Psoas muscle (tissue), 8 donors: ENCODE data around the gene VAC14. TPM values are rescaled to one million over a fixed set of nuclear protein-coding genes. Genes with fewer than 3 reads are reported as not detected.

Experiments used
- ATAC-seq, 4 donors: fragments of 200-7000 bp; cut with Tn5 transposase; one replicate each; pipeline ENCODE4 v1.9.1; 2020; ENCODE audit warnings: moderate library complexity in 3 of 4, mild to moderate bottlenecking in 2 of 4
- DNase-seq, 2 donors: peaks; one replicate each; pipeline ENCODE4 v3.0.0-alpha.2; 2020
- H3K27ac ChIP-seq: fragments of 200-600 bp; one replicate; pipeline ENCODE4 v1.8.0; 2022
- H3K27me3 ChIP-seq, 3 donors: fragments of 200-600 bp in 1 of 3; one replicate each; pipeline versions ENCODE4 v1.6.1 to v1.8.0; 2013 to 2022; ENCODE audit warnings: low read length in 2 of 3, mild to moderate bottlenecking in 2 of 3, moderate library complexity in 1 of 3; ENCODE audit not compliant: insufficient read depth in 3 of 3
- H3K36me3 ChIP-seq, 2 donors: fragments of 200-600 bp in 1 of 2; one replicate each; pipeline versions ENCODE4 v1.6.1 to v1.8.0; 2013 to 2022; ENCODE audit warnings: low read depth in 1 of 2, mild to moderate bottlenecking in 1 of 2, moderate library complexity in 1 of 2; ENCODE audit not compliant: insufficient read depth in 1 of 2
- H3K4me1 ChIP-seq: fragments of 200-600 bp; one replicate; pipeline ENCODE4 v1.8.0; 2022
- H3K4me3 ChIP-seq: fragments of 200-600 bp; one replicate; pipeline ENCODE4 v1.8.0; 2022; ENCODE audit warnings: mild to moderate bottlenecking
- H3K9me3 ChIP-seq: fragments of 200-600 bp; one replicate; pipeline ENCODE4 v1.8.0; 2022
- WGBS, 3 donors: extraction: QIAGEN DNeasy Blood & Tissue Kit; methylation state at CpG; one replicate each; pipeline versions ENCODE4 v1.1.6 to v1.1.7; 2013; 5-methylcytosine and 5-hydroxymethylcytosine counted together
- intact Hi-C, 2 donors: fragments of 100-400 bp; cut with DNase I; formaldehyde crosslinking; loops; one replicate each; pipeline versions ENCODE4 v1.11.0 to v1.14.2; 2022
- polyA plus RNA-seq, 3 donors: library from polyadenylated mRNA; stranded (reverse); fragments of 200-250 nt; gene quantifications; one replicate each; pipeline ENCODE4 v1.2.3, GENCODE V29; 2013
- total RNA-seq, 4 donors: library from RNA; stranded (reverse); fragmentation: NEBNext Ultra II Directional in 2 of 4; extraction: Animal tissue kit (Norgen Biotek cat#: 25700) in 2 of 4; gene quantifications; one replicate each; pipeline versions ENCODE4 v1.2.1 to v1.2.4, GENCODE V29; 2021 to 2023
- TF ChIP-seq, protein P1 (sequence below): fragments of 200-600 bp; IDR thresholded peaks from one replicate; pipeline ENCODE4 v1.8.0; 2022; ENCODE audit warnings: antibody characterized with exemption
- donor health status: healthy with polysubstance abuse.
- donor health status: DM: no; HTN: no; CAD: no; lungs with moderate emphysema.
- donor health status: Bipolar disorder and iron deficiency.
- donor health status: healthy.
- donor health status: DM: yes; HTN: yes; CAD: no.
- donor health status: DM: no; HTN: no; CAD: no.
- donor health status: DM: no; HTN: no; CAD: no.
- donor health status: DM: yes; HTN: yes; CAD: no.

The VAC14 gene
- total and polyA plus RNA-seq, 7 donors, result 19.9 to 24.3 (median 23.0) TPM

DNA sequence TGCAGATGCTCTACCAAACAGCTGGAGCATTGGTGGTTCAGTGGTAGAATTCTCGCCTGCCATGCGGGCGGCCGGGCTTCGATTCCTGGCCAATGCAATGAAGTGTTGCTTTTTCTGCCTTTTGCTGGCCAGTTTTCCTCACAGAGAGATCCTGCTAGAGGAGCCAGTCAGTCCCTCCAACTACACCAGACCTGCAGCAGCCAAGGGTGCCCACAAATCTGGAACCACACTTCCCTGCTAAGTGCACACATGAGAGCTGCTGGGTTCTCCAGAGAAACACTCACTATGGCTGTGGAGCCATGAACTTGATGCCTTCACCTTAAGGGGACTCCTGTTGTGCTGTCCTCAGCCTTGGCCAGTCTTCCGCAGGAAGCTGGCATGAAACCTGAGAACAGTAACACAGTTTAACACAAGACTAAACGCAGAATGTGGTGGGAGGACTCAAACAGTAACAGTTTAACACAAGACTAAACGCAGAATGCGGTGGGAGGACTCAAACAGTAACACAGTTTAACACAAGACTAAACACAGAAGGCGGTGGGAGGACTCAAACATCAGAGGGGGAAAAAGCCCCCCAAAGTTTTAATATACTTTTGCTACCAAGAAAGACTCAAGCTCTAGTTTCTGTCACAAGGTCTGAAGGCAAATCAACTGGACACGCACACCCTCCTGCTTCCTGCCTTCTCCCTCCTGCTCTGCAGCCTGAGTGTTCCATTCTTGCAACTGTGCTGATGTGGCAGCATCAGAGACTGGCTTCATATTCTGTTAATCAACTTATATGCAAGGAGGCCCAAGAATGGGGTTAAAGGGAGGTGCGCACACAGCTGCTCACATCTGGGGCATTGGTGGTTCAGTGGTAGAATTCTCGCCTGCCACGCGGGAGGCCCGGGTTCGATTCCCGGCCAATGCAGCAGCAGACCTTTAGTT lies 12.0 kb downstream of the VAC14 start:
- H3K27me3 ChIP-seq, result no peaks in the 10 kb centered on the region
- peaks cover 0 to 24% of the 10 kb centered on the region in 2 donors for H3K36me3 ChIP-seq
- H3K27ac ChIP-seq, result peak overlapping the region; percentile 68
- H3K9me3 ChIP-seq, result no peaks in the 10 kb centered on the region
- peak; percentile 52 to 74 for DNase-seq
- 44 to 57% (median 45%) methylated on average over 18 of the region's 18 CpGs for WGBS, 3 donors
- intact Hi-C loops, result no loop called here
- H3K4me1 ChIP-seq, result peaks cover 21% of the 10 kb centered on the region
- no peak overlapping the region for H3K4me3 ChIP-seq
- TF ChIP-seq, protein P1, sequence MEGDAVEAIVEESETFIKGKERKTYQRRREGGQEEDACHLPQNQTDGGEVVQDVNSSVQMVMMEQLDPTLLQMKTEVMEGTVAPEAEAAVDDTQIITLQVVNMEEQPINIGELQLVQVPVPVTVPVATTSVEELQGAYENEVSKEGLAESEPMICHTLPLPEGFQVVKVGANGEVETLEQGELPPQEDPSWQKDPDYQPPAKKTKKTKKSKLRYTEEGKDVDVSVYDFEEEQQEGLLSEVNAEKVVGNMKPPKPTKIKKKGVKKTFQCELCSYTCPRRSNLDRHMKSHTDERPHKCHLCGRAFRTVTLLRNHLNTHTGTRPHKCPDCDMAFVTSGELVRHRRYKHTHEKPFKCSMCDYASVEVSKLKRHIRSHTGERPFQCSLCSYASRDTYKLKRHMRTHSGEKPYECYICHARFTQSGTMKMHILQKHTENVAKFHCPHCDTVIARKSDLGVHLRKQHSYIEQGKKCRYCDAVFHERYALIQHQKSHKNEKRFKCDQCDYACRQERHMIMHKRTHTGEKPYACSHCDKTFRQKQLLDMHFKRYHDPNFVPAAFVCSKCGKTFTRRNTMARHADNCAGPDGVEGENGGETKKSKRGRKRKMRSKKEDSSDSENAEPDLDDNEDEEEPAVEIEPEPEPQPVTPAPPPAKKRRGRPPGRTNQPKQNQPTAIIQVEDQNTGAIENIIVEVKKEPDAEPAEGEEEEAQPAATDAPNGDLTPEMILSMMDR, result no peak
- ATAC-seq, result peak; percentile 52 to 88 (median 83)

DNA sequence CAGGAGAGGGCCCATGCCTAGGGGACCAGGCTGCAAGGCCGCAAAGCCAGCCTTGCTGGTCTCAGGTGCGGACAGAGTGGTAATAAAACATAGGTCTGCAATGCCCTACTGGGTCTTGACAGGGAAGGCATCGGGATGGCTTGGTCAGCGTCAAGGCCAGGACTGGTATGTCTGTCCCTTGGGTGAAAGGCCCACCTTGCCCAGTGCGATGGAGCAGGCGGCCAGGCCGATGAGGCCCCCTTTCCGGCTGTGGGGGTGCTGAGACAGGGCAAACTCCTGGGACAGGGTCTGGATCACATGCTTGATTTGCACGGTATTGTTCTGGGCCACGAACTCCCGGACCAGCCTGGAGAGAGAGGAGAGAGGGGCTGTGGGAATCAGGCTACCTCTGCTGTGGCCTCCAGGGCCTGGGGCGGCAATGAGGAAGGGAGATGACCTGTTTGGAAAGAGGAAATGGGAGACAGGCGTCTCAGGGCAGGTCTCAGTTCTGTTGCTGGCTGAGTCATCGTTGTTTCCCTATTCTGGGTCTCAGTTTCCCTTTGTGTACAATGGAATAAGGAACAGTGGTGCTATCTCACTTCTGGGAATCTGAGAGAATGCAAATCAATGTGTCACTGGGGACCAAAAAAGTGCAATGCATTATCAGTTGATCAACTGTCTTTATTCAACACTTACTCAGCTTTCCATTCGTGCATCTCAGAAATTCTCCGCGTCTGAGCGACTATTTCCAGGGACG lies 14.8 kb downstream of the VAC14 start:
- WGBS, 3 donors, result 88 to 94% (median 92%) methylated on average over 19 of the region's 19 CpGs

DNA sequence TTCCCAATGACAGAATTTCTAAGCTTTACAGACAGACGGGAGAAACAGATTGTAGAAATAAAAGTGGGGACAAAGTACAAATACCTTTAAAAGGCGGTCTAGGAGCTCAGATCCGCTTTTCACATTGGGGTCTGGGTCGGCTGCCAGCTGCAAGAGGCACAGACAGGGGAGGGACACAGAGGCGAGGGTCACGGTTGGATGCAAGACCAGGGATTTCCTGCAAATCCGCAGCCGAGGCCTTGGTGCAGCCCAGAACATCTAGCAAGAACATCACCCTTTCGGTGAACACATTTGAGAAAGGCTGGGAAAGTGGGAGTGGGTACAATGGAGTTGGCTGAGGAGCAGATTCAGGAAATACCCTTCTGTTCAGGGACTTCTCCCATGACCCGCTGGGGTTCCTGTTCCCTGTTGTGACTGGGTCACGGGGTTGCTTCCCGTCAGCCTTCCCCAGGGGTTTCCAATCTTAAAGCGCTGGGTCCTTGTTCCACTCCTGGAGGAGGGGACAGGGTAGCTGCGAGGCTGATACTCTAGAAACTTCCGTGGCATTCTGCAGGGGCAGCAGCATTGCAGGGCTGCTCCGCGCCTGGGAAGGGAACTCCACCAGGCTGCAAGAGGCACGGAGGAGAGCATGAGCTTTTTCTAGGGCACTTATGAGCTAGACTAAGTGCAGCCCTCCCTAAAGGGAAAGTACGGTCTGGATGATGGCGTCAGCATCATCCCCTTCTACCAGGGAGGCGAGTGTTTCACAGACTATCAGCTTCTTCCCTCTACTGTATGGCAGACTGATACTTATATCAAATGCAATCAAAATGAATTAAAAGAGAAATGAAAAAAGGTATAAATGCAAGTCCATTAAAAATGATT lies 16.0 kb downstream of the VAC14 start:
- no peaks in the 10 kb centered on the region for H3K27me3 ChIP-seq
- TF ChIP-seq, protein P1, result no peak
- no peak for ATAC-seq
- 87 to 89% (median 88%) methylated on average over 21 of the region's 21 CpGs for WGBS, 3 donors
- H3K27ac ChIP-seq, result no peak overlapping the region
- no peaks in the 10 kb centered on the region for H3K9me3 ChIP-seq
- intact Hi-C loops, result no loop called here
- H3K36me3 ChIP-seq, result peaks cover 8 to 64% of the 10 kb centered on the region in 2 donors
- H3K4me3 ChIP-seq, result no peak overlapping the region
- peaks cover 20% of the 10 kb centered on the region for H3K4me1 ChIP-seq
- DNase-seq, result no peak

More for the DNA sequence above, 14.8 kb downstream of the VAC14 start:
- H3K27ac ChIP-seq, result no peak overlapping the region
- H3K36me3 ChIP-seq, result peaks cover 3 to 52% of the 10 kb centered on the region in 2 donors
- no peak overlapping the region for H3K4me3 ChIP-seq
- no peaks in the 10 kb centered on the region for H3K9me3 ChIP-seq
- ATAC-seq (no peak), DNase-seq (no peak)
- TF ChIP-seq, protein P1, result no peak
- no peaks in the 10 kb centered on the region for H3K27me3 ChIP-seq
- intact Hi-C loops, result no loop called here
- H3K4me1 ChIP-seq, result peaks cover 21% of the 10 kb centered on the region

DNA sequence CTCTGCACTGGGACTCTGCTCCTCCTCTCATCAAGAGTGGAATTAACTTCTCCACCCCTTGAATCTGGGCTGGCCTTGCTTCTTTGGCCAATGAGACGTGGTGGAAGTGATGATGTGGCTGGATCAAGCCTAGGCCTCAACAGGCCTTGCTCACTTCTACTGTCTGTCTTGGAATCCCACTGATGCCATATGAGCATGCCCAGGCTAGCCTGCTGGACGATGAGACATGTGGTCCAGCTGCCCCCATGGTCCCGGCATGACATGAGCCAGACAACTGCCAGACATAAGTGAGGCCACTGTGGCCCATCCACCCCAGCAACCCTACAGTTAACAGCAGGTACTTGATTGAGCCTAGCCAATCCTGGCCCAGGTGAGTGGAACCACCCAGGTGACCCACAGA lies 18.7 kb downstream of the VAC14 start:
- Histone ChIP-seq H3K9me3 (no peaks in the 10 kb centered on the region), H3K36me3 (peaks cover 8 to 75% of the 10 kb centered on the region in 2 donors), H3K27me3 (no peaks in the 10 kb centered on the region), H3K27ac (no peak overlapping the region), H3K4me1 (peaks cover 6% of the 10 kb centered on the region), H3K4me3 (no peak overlapping the region)
- ATAC-seq (no peak), DNase-seq (no peak)
- 87 to 96% (median 94%) methylated on average over 3 of the region's 3 CpGs for WGBS, 3 donors
- intact Hi-C loops, result no loop called here
- TF ChIP-seq, protein P1, result no peak
